MCF 10A (cell line): ENCODE measurements around the gene INPP1. TPM values are rescaled to one million over a fixed set of nuclear protein-coding genes. Genes with fewer than 3 reads are reported as not detected.

Experiments
- BruUV-seq: library from RNA; stranded (reverse); fragments of 400-500 nt; replicated peaks from 2 replicates; lab custom pipeline; 2021; lab: Mats Ljungman, UMichigan
- CTCF ChIA-PET: fragments of 300-600 bp; sonication (Branson Sonifier 250); formaldehyde crosslinking; extraction: SDS; loops from one replicate; lab custom pipeline; 2021; ENCODE audit warnings: antibody characterized with exemption, inconsistent platforms; lab: Yijun Ruan, JAX
- POLR2A ChIA-PET: fragments of 300-600, 350-650 bp; sonication (Branson Sonifier 250); formaldehyde crosslinking; extraction: SDS; loops from one replicate; lab custom pipeline; 2020; ENCODE audit warnings: antibody characterized with exemption, inconsistent platforms; lab: Yijun Ruan, JAX
- DNase-seq: peaks from one replicate; pipeline ENCODE4 v3.0.0-alpha.2; 2018; ENCODE audit not compliant: unreplicated experiment
- H3K27ac Mint-ChIP-seq: one replicate; pipeline ENCODE4 v1.8.0; 2022; ENCODE audit warnings: mild to moderate bottlenecking, low read depth, mixed read lengths; ENCODE audit not compliant: unreplicated experiment
- H3K27me3 Mint-ChIP-seq: one replicate; pipeline ENCODE4 v1.8.0; 2022; ENCODE audit warnings: mixed read lengths; ENCODE audit not compliant: insufficient read depth, unreplicated experiment
- H3K36me3 Mint-ChIP-seq: one replicate; pipeline ENCODE4 v1.8.0; 2022; ENCODE audit warnings: mild to moderate bottlenecking, moderate library complexity, mixed read lengths; ENCODE audit not compliant: insufficient read depth, unreplicated experiment
- H3K4me1 Mint-ChIP-seq: one replicate; pipeline ENCODE4 v1.8.0; 2022; ENCODE audit warnings: mixed read lengths; ENCODE audit not compliant: insufficient read depth, unreplicated experiment
- H3K4me3 Mint-ChIP-seq: one replicate; pipeline ENCODE4 v1.8.0; 2022; ENCODE audit warnings: mild to moderate bottlenecking, moderate library complexity, mixed read lengths; ENCODE audit not compliant: unreplicated experiment
- H3K9me3 Mint-ChIP-seq: one replicate; pipeline ENCODE4 v1.8.0; 2022; ENCODE audit warnings: mixed read lengths; ENCODE audit not compliant: unreplicated experiment
- CTCF ChIP-seq: fragments of 200-600 bp; IDR thresholded peaks from one replicate; pipeline ENCODE4 v1.8.0; 2022; ENCODE audit warnings: antibody characterized with exemption, mild to moderate bottlenecking; ENCODE audit not compliant: unreplicated experiment
- intact Hi-C: fragments of 100-400 bp; cut with micrococcal nuclease; formaldehyde crosslinking; loops from 2 replicates; pipeline ENCODE4 v1.14.1; 2022
- total RNA-seq: library from RNA; stranded (reverse); gene quantifications from 2 replicates; pipeline ENCODE4 v1.2.3, GENCODE V29; 2022

Gene INPP1
- total RNA-seq, 1 experiment from 2014 or later: 29.2 TPM

- TF ChIP-seq CTCF: no peak
- ChIA-PET POLR2A (interaction anchor here (0.6 to 1.1 kb wide), 5 partner anchors 60 to 481 kb away, joined by 3 to 6 read pairs (median 3); no protein-coding TSS in a partner anchor), CTCF (interaction anchor here (0.7 kb wide), 1 partner anchor 730 kb away, joined by 4 read pairs; no protein-coding TSS in a partner anchor)
- Mint-ChIP-seq H3K27ac (no peak overlapping the region), H3K9me3 (no peaks in the 10 kb centered on the region), H3K4me3 (no peak overlapping the region), H3K27me3 (no peaks in the 10 kb centered on the region), H3K36me3 (no peaks in the 10 kb centered on the region), H3K4me1 (peaks cover 3% of the 10 kb centered on the region)
- peak; percentile 81 for DNase-seq
- intact Hi-C loops: no loop called here
- no TSS peak for BruUV-seq
Observed at GRCh38 chr2:190404487-190404886, 61.1 kb downstream of the INPP1 start.

GRCh38 chr2:190405070-190405469 lies 61.7 kb downstream of the INPP1 start:
- CTCF ChIA-PET: interaction anchor here (0.7 kb wide), 1 partner anchor 729 kb away, joined by 4 read pairs; no protein-coding TSS in a partner anchor

GRCh38 chr2:190405995-190406394 lies 62.6 kb downstream of the INPP1 start:
- no peaks in the 10 kb centered on the region for H3K27me3 Mint-ChIP-seq
- CTCF ChIA-PET: no interaction called here
- intact Hi-C loops: loop anchor here (5.0 kb wide), 1 partner anchor 61 kb away; no protein-coding TSS in a partner anchor

More at GRCh38 chr2:190405070-190405469, 61.7 kb downstream of the INPP1 start:
- Mint-ChIP-seq H3K4me3 (no peak overlapping the region), H3K27me3 (no peaks in the 10 kb centered on the region), H3K36me3 (no peaks in the 10 kb centered on the region), H3K4me1 (peaks cover 8% of the 10 kb centered on the region), H3K9me3 (no peaks in the 10 kb centered on the region), H3K27ac (no peak overlapping the region)
- intact Hi-C loops: loop anchor here (5.0 kb wide), 1 partner anchor 62 kb away; no protein-coding TSS in a partner anchor
- POLR2A ChIA-PET: interaction anchor here (0.8 to 1.1 kb wide), 4 partner anchors 61 to 477 kb away, joined by 3 to 6 read pairs (median 4); no protein-coding TSS in a partner anchor
- TF ChIP-seq CTCF: no peak
- BruUV-seq: no TSS peak
- peak; percentile 64 for DNase-seq

More at GRCh38 chr2:190405995-190406394, 62.6 kb downstream of the INPP1 start:
- H3K4me1 Mint-ChIP-seq: peaks cover 8% of the 10 kb centered on the region
- H3K9me3 Mint-ChIP-seq: no peaks in the 10 kb centered on the region
- DNase-seq: no peak
- no peak for TF ChIP-seq CTCF
- H3K27ac Mint-ChIP-seq: no peak overlapping the region
- POLR2A ChIA-PET: no interaction called here
- no peaks in the 10 kb centered on the region for H3K36me3 Mint-ChIP-seq
- no peak overlapping the region for H3K4me3 Mint-ChIP-seq
- BruUV-seq: no TSS peak
